Stimulated activated naive CD8-positive, alpha-beta T cell treated with anti-CD3 and anti-CD28 coated beads, Interleukin-15, Interleukin-2, amounts not matched to agents 100 ng/mL and 50 ng/mL, for 24 hours (primary cell): ENCODE measurements around the gene BCOR.

Experiments
- H3K27ac Mint-ChIP-seq: one replicate; pipeline ENCODE4 v1.8.0; 2021; ENCODE audit warnings: mild to moderate bottlenecking, mixed read lengths
- H3K27me3 Mint-ChIP-seq: one replicate; pipeline ENCODE4 v1.8.0; 2021; ENCODE audit warnings: mixed read lengths
- H3K36me3 Mint-ChIP-seq: one replicate; pipeline ENCODE4 v1.8.0; 2021; ENCODE audit warnings: low read depth, mixed read lengths
- H3K4me1 Mint-ChIP-seq: one replicate; pipeline ENCODE4 v1.8.0; 2021; ENCODE audit warnings: low read depth, mixed read lengths
- H3K4me3 Mint-ChIP-seq: one replicate; pipeline ENCODE4 v1.8.0; 2021; ENCODE audit warnings: mild to moderate bottlenecking, mixed read lengths
- H3K9me3 Mint-ChIP-seq: one replicate; pipeline ENCODE4 v1.8.0; 2021; ENCODE audit warnings: mixed read lengths

Gene BCOR

DNA sequence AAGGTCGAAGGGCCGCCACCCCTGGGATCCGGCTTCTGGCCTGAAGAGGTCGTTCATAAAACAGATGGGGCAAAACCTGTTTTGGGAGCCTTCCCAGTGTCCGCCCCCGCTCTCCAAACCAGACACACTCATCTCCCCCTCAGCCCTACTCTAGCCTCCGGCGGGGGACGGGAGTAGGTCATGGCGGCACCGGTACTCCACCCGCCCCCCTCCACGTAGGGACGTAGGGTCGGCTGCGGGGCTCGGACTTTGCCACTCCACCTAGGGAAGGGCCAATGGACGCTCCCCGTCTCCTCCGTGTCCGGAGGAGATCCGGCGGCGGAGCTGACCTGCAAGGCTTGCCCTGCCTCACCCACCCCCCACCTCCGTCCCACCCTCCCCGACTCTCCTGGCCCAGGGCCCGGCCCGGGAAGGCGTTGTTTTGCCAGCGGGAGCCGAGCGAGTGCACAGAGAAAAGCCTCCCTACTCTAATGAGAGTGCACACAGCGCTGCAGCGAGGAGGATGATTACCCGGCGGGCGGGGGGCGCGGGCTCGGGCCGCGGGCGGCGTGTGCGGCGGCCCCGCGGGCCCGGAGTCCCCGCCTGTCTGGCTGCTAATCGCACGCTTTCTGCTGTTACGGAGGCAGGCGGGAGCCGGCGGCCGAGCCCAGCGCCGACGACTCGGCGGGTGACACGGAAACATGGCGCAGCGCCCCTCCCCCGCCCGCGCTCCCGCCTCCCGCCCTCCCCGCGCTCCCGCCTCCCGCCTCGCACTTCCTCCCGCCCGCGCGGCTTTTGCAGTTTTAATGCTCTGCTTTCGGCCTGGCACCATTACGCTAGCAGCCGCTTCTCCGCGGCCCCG lies 8.3 kb upstream of the BCOR start:
- Mint-ChIP-seq H3K27ac (peak overlapping the region; percentile 40), H3K4me1 (peaks cover 13% of the 10 kb centered on the region), H3K27me3 (peaks cover under 1% of the 10 kb centered on the region), H3K9me3 (no peaks in the 10 kb centered on the region), H3K36me3 (no peaks in the 10 kb centered on the region), H3K4me3 (peak overlapping the region; percentile 79)

DNA sequence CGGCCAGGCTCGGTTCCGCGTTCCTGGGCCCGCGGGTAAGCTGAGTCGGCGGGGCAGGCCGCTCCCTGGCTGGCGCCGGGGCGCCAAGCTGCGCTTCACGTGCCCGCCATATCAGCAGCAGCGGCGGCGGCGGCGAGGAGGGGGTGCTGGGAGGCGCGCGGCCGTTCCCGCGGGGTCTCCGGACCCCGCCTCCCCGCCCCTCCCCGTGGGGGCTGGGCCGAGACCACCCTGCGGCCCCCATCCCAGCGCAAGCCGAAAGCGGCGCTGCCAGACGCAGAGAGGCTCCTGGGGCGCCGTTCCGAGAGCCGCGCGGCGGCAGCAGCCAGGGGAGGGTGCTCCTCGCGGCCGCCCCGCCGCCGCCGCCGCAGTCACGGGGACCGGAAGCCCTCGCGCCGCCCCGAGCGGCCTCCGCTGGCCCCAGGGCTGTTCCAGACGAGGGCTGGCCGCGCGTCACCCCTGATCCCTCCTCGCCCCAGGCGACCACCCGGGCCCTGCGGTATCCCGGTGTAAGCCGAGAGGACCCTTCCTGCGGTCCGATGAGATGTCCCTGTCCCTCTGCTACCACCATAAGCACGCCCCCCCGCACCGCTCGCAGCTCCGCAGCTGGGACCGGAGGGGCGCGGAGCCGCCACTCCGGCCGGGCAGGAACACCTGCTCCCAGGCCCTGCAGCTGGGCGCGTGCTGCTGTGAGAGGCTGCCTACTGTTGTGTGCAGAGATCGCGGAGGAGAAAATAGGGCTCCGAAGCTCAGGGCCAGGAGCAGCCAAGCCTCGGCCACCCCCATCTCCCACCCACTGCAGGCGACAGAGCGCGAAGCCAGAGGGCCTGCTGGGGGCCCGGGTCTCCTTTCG lies 7.5 kb upstream of the BCOR start:
- Mint-ChIP-seq H3K36me3 (no peaks in the 10 kb centered on the region), H3K27me3 (no peaks in the 10 kb centered on the region), H3K9me3 (no peaks in the 10 kb centered on the region), H3K27ac (peak overlapping the region; percentile 40), H3K4me1 (peaks cover 14% of the 10 kb centered on the region), H3K4me3 (peak overlapping the region; percentile 69)

DNA sequence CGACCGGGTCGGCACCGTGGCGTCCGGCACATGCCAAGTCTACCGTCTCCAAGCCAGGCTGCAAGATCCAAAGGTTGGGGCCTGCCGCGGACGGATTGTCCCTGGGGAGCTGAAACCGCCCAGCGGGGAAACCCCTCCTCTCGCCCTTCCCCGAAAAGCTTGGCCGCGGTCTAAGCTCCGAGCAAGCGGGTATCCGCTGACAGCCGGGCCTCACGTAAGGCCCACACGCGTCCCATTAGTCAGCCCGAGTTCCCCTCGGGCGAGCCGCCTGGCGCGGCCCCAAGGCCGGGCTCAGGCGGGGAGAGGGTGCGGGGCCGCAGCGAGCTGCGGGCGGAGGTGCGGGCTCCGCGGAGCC lies 6.8 kb upstream of the BCOR start:
- Mint-ChIP-seq H3K4me3 (peak overlapping the region; percentile 17), H3K27ac (no peak overlapping the region), H3K36me3 (no peaks in the 10 kb centered on the region), H3K9me3 (no peaks in the 10 kb centered on the region), H3K27me3 (no peaks in the 10 kb centered on the region), H3K4me1 (peaks cover 20% of the 10 kb centered on the region)

DNA sequence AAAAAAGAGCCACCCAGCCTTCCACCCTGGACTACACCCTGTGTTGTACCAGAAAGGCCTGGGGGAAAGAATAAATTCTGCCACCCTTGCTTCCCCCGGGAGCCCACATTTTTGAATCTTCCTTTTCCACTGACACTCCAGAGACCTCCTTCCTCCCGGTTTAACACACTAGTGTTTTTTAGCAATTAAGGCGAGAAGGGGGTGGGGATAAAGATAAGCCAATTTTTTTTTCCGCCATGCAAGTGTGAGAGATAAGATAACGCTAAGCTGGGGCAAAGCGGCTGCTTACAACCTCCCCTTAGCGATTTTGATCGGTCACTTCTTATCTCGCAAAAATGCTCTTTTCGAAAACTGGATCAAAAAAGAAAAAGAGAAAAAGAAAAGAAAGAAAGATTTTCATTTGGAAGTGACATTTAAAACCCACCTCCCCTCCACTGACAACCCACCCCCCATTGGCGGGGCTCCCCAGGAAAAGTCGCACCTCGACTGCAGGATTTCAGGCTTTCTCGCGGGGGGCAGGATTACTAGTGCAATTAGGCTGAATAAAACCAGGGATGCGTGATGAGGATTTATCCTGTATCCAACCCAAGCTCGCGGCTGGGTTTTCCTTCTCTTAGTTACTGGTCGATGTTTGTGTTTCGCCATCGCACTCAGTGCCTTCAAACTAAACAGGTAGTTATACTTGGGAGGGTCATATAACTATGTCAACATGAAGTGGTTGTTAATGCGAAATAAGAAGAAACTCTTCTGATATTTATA lies 6.0 kb upstream of the BCOR start:
- Mint-ChIP-seq H3K27ac (no peak overlapping the region), H3K27me3 (no peaks in the 10 kb centered on the region), H3K36me3 (no peaks in the 10 kb centered on the region), H3K4me3 (peak overlapping the region; percentile 17), H3K9me3 (no peaks in the 10 kb centered on the region), H3K4me1 (peaks cover 26% of the 10 kb centered on the region)

DNA sequence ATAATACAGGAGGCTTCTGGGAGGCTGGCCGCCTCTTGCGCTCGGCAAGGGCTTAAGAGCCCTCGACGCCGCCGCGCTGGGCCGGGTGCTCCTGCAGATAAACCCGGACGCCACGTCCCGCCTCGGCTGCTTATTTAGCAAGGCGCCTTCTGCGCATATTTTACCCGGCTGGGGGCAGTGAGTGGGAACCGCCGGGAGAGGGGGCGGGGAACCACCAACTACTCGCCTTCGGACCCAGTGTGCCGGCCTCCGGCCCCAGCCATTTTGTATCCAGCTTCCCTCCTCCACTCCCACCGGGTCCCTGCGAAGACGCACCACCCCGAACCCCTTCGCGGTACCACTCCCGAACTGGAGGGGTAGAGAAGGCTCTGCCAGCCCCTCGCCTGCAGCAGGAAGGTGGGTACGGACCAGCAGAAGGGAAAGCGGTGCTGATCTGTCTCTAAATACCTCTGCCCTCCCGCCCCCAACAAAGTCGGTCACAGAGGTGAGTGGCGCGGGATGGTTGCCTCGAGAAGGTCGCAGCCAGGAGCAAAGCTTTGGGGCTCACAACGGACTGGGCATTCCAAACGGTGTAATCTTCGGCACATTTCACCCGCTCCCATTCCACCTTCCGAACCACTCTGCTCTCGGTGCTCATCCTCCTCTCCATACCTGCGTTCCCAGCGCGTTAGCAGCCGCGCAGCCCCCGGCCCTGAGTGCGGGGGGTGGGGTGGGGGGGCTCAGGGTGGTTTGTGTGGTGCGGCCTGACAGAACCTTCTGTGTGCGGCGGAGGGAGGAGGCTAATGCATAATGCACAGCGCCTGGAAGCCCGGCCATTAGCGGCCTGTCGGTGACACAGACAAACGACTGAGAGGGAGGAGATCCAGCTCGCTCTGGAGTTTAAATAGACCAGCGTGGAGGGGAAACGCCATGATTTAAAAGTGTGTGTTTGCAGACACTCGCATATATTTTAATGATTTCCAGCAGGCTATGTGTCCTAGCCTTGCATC lies 4.9 kb upstream of the BCOR start:
- no peaks in the 10 kb centered on the region for H3K27me3 Mint-ChIP-seq
- H3K9me3 Mint-ChIP-seq: no peaks in the 10 kb centered on the region
- no peak overlapping the region for H3K27ac Mint-ChIP-seq
- H3K4me3 Mint-ChIP-seq: no peak overlapping the region
- H3K4me1 Mint-ChIP-seq: peaks cover 24% of the 10 kb centered on the region
- H3K36me3 Mint-ChIP-seq: no peaks in the 10 kb centered on the region

DNA sequence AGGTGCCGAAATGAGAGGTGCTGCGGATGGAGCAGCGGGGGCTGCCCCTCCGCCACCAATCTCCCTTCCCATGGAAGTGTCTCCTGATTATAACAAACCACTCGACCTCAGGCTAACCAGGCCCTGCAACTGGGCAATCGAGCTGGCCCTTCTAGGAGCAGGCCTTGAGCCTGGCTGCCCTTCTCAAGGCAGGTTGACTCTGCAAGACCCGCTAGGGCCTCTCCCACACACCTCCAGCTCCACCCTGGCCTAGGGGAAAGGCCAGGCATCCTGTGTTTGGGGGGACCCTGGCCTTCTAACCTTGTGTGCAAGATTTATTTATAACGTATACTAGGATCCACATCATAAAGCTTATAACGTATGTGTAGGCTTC lies 3.7 kb upstream of the BCOR start:
- no peak overlapping the region for H3K4me3 Mint-ChIP-seq
- no peaks in the 10 kb centered on the region for H3K9me3 Mint-ChIP-seq
- H3K36me3 Mint-ChIP-seq: no peaks in the 10 kb centered on the region
- no peak overlapping the region for H3K27ac Mint-ChIP-seq
- no peaks in the 10 kb centered on the region for H3K27me3 Mint-ChIP-seq
- H3K4me1 Mint-ChIP-seq: peaks cover 17% of the 10 kb centered on the region

DNA sequence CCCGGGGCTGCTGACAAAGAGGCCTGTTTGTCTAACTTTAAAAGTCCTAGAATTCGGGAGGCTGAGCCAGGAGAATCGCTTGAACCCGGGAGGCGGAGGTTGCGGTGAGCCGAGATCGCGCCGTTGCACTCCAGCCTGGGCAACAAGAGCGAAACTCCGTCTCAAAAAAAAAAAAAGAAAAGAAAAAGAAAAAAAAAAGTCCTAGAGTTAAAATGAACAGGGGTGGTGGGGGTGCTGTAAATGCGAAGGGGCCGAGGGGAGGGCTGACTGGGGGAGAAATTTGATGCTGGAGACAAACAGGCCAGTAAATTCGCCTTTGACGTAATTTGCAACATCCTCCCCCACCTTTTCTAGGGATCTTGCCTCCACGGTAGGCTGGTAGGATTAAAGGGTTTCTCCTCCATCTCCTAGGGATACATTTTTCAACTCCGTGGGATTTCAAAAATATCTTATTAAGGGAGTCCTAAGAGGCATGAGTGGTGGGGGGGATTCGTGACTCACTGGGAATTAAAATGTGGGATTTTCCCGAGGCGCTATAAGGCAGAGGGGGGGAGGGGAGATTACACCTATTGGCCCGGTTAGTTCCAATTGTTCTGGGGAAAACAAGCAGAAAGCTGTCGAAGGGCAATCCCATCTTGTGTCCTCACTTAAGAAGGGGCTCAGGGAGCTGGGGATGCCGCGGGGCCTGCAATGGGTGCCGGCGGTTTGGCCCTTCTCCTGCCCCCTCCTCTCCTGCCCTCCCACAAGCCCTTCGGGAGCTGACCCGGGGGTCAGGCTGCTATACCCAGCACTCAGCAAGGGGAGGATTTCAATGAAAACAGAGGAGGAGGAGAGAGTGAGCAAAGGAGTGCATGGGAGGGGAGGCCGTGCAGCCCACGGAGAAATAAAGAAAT lies 3.0 kb upstream of the BCOR start:
- peaks cover 17% of the 10 kb centered on the region for H3K4me1 Mint-ChIP-seq
- no peak overlapping the region for H3K4me3 Mint-ChIP-seq
- H3K9me3 Mint-ChIP-seq: no peaks in the 10 kb centered on the region
- H3K36me3 Mint-ChIP-seq: no peaks in the 10 kb centered on the region
- no peak overlapping the region for H3K27ac Mint-ChIP-seq
- no peaks in the 10 kb centered on the region for H3K27me3 Mint-ChIP-seq

DNA sequence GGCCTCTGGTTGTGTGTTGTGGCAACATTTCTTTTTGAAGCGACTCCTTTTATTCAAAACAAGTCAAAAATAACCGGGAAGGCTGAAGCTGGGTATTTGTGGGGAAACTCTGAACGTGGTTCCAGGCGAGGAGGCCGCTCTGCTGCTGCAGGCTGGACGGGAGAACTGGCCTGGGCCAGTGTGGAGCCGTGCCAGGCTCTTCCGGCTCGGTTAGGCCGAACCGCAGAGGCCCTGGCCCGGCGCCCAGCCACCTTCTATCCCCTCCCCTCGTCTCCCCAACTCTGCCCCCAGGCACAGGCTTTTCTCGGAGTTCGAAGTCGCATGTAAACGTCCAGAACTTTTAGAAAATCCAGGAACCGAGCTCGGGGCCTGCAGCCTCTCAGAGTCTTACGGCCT lies 2.4 kb upstream of the BCOR start:
- H3K27ac Mint-ChIP-seq: no peak overlapping the region
- H3K4me1 Mint-ChIP-seq: peaks cover 18% of the 10 kb centered on the region
- H3K9me3 Mint-ChIP-seq: no peaks in the 10 kb centered on the region
- H3K27me3 Mint-ChIP-seq: no peaks in the 10 kb centered on the region
- H3K4me3 Mint-ChIP-seq: no peak overlapping the region
- no peaks in the 10 kb centered on the region for H3K36me3 Mint-ChIP-seq

DNA sequence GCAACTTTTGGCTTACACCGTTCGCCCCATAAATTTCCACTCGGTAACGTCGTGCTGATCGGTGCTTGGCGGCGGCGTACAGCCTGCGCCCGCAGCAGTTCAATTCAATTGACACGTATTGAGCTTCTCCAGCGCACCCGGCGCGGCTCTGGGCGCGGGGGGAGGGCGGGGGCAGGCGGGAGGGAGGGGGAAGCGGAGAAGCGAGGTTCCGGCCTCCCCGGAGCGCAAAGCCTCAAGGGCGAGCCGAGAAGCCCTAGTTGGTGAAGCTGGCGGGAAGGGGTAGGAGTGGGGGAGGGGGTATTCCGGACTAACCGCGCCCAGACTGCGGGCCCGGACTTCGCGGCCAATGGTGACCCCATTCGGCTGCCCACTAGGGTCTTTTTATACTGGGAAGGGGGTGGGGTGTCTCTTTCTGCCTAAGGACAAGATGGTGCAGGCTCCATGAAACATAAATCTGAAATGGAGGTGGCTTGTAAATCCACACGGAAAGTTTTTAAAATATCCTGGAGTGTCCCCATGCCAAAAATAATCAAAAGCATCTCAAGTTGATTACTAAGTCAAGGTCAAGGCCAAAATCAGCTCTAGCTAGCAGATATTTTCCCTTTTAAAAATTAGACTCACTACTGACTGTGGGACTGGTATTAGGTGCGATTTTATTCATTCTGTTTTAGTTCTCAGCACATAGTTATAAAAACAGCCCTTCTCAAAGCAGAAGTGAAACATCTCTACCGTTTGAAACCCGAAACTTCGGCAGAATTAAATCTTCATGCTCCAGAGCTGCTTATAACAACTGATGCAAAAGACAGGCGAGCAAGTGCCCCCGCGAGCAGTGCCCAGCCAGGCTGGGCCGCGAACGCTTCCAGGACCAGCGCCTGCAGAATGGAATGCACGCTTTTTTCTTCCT lies 1.5 kb upstream of the BCOR start:
- Mint-ChIP-seq H3K27ac (peak overlapping the region; percentile 55), H3K4me1 (peaks cover 21% of the 10 kb centered on the region), H3K4me3 (peak overlapping the region; percentile 77)

DNA sequence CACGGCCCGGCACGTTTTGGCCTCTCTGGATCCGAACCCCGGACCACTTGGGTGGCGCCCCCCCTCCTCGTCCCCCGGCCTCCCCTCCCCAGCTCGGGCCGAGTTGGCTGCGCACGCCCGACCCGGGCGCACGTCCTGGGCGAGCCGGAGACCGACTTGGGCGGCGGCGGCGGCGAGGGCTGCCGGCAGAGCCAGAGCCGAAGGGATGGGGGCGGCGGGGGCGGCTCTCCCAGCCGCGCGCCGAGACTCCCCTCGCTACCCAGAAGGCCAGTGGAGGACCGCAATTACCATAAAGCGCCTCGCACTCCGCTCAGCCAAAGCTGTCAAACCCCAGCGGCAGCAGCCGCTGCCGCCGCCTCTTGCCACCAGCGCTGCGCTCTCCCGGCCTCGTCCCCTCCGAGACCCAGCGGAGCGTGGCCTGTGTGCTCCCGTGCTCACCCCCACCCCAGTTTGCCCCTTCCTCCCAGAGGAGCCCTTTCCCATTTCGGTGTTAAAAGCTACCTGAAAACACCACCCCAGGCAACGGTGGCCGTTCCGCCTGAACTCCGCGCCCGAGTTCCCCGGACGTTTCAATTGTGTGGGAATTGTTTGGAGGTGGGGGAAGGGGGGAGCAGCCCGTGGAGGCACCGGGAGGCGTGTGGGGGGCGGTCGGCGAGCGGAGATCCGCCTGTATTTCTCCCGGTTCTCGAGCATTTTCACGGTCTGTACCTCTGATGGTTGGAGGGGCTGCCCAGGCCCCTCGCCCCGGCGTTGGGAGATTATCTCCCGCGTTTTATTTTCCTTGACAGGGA lies 701 bp upstream of the BCOR start:
- Mint-ChIP-seq H3K9me3 (no peaks in the 10 kb centered on the region), H3K4me3 (peak overlapping the region; percentile 77), H3K4me1 (peaks cover 29% of the 10 kb centered on the region), H3K27me3 (no peaks in the 10 kb centered on the region), H3K27ac (peak overlapping the region; percentile 55), H3K36me3 (no peaks in the 10 kb centered on the region)

More for the DNA sequence above, 1.5 kb upstream of the BCOR start:
- no peaks in the 10 kb centered on the region for H3K9me3 Mint-ChIP-seq
- no peaks in the 10 kb centered on the region for H3K36me3 Mint-ChIP-seq
- no peaks in the 10 kb centered on the region for H3K27me3 Mint-ChIP-seq

DNA sequence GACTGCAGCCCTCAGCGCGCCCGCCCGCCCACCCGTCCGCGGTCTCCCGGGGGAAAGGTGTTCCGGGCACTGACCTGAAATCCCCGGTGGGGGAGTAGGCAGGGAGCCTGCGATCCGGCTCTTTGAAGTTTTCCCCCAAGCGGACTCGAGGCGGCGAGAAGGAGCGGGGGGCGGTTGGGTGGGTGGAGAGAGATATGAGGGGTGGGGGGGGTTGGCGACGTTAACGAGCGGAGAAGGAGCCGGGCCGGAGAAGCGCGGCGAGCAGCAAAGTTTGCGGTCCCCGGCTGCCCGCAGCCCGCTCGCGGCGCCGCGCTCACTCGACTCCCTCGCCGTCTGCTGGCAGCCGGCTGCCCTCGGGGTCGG lies 636 bp downstream of the BCOR start:
- Mint-ChIP-seq H3K27me3 (no peaks in the 10 kb centered on the region), H3K4me1 (peaks cover 42% of the 10 kb centered on the region), H3K4me3 (peak overlapping the region; percentile 61), H3K27ac (no peak overlapping the region), H3K9me3 (no peaks in the 10 kb centered on the region), H3K36me3 (peaks cover 4% of the 10 kb centered on the region)
